22Rv1 (cell line): ENCODE measurements around the gene TNFAIP8L2.

Experiments
- CTCF ChIP-seq: fragments of 450-650 bp; IDR thresholded peaks from 2 replicates; pipeline ENCODE4 v1.5.1; 2017; ENCODE audit warnings: mild to moderate bottlenecking
- ZFX ChIP-seq: fragments of 450-650 bp; IDR thresholded peaks from 2 replicates; pipeline ENCODE4 v1.6.1; 2017; ENCODE audit warnings: antibody characterized with exemption, borderline replicate concordance

- no peak for TF ChIP-seq CTCF
- TF ChIP-seq ZFX = no peak
These were observed 37.4 kb downstream of the TNFAIP8L2 start for GRCh38 chr1:151193856-151194255.
